GM19324 (cell line): ENCODE data around the gene APBB1.

Experiments used
- ATAC-seq: cut with Tn5 transposase; IDR thresholded peaks from one replicate; pipeline ENCODE4 v1.9.1; 2021; ENCODE audit warnings: mild to moderate bottlenecking, moderate library complexity; ENCODE audit not compliant: unreplicated experiment, low FRiP score

The APBB1 gene

DNA sequence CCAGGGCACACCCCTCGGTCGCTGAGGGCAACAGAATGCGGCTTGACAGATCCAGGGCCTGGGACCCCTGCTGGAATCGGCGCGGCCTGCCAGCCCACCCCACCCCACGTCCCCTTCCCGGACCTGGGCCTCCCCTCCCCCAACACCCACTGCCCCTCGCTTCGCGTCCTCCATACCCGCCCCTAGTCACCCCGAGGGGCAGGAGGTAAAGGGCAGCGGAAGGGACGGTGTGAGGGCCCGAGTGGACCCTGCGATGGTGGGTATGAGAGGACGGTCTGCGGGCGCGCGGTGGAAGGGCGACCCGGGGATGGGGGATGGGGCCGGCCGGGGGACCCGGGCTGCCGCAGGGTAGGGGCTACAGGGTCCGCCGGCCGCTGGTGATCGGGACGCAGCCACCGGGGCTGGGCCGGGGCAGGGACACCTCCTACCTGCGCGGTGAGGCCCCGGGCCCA, 311 bp downstream of the APBB1 start:
- no peak for ATAC-seq

GRCh38 chr11:6417907-6418556, 862 bp downstream of the APBB1 start:
- no peak for ATAC-seq

DNA sequence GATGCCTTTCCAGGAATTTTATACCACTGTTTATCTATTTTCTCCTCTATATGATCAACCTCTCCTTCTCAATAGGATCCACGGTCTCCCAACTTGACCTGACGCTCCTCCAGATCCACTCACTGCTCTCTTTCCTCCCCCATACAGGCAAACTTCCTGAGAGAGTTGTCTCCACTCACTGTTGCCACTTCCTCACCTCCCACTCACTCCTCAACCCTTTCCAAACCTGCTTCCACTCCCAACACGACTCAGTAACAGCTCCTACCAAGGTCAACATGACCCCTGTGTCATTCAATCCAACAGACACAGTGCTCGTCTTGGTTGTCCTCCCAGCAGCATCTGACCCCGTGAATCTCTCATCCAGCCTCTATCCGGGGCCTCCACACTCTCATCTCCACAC, 3.1 kb downstream of the APBB1 start:
- no peak for ATAC-seq

- ATAC-seq = no peak
These were observed 4.0 kb downstream of the APBB1 start for GRCh38 chr11:6414874-6415328.

DNA sequence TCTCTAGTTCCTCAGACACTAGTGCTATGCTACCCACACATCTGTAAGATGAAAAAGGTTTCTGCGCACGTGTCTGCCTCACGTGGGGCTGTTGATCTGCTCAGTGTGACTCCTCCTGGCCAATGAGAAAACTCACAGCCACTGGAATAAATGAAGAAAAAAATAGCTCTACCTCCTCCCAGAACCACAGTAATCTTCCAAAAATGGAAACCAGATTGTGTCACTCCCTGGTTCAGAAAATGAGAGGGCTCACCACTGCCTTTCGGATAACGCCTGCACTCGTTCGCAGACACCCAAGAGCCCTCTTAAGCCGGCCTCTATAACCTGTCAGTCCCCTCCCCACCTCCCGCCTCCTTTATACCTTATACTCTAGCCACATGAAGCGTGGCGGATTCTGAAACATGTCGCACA, 5.1 kb downstream of the APBB1 start:
- ATAC-seq = no peak

DNA sequence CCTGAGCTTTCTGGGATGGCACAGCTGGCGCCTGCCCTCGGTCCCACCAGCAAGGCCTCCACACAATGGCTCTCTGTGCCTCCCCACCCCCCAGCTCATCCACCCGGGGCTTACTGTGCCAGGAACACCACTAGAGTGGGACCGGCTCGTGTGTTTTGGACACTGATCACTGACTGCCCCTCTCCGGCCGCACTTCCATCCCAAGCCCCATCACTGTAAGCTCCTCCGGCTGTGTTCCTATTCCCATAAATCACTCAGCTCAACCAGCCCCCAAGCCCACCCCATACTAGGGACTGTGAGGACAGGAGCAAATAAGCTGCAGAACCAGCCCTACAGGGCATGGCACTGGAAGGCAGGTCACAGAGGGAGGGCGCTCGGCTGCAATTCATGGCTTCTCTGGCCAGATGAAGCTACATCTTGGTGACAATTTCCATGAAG, 7.3 kb downstream of the APBB1 start:
- ATAC-seq = no peak

GRCh38 chr11:6410695-6411430, 8.0 kb downstream of the APBB1 start:
- no peak for ATAC-seq

GRCh38 chr11:6406370-6406769, 12.5 kb downstream of the APBB1 start:
- ATAC-seq = no peak

GRCh38 chr11:6405846-6406245, 13.0 kb downstream of the APBB1 start:
- ATAC-seq = no peak

DNA sequence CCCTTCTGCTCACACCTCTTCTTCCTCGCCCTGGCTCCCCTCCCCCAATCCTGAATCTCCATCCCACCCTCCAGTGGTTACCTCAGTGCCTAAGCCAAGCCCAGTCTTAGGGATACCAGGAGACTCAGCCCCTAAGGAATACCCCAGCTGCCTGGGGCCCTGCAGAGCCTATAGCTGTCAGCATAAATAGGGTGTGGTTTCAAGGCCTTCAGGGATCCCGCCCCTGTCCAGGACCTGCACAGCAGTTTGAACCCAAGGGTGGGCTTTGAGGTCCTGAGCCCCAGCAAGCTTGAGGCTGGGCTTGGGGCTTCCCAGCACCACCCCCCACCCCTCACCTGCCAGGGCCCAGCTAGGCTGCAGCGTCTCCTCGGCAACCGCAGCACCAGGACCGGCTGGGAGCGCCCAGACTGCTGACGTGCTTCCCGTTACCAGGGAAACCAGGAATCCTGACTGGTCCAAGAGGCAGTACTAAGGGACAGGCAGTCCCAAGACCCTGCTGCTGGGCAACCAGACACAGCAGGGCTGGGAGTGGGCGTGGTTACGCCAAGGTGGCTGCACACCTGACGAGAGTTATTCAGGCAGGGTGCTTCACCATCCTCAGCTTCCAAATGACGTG, 13.7 kb downstream of the APBB1 start:
- ATAC-seq = no peak

GRCh38 chr11:6404342-6405051, 14.4 kb downstream of the APBB1 start:
- ATAC-seq = no peak

- ATAC-seq = no peak
These were observed 15.4 kb downstream of the APBB1 start for GRCh38 chr11:6403539-6403938.

GRCh38 chr11:6402561-6402981, 16.3 kb downstream of the APBB1 start:
- peak; percentile 70 for ATAC-seq

DNA sequence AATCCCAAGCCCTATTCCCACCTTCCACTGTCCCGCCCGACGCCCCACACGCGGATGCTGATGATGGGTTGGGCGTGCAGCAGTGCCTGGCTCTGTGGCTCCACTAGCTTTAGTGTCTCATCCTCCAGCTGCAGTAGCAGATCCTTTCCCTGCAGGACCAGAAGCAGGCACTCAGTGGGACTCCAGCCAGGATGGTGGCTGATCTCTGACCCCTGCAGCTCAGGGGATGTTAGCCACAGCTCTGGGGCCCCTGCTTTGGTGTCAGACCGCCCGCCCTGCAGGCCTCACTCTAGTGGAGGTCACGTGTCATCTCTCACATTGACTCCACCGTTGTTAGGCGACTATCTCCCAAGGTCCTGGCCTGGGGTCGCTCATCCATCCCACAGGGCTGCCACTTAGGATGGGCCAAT, 16.8 kb downstream of the APBB1 start:
- ATAC-seq = peak; percentile 13

GRCh38 chr11:6401464-6401863, 17.4 kb downstream of the APBB1 start:
- ATAC-seq = no peak

GRCh38 chr11:6400431-6401345, 18.2 kb downstream of the APBB1 start:
- no peak for ATAC-seq

DNA sequence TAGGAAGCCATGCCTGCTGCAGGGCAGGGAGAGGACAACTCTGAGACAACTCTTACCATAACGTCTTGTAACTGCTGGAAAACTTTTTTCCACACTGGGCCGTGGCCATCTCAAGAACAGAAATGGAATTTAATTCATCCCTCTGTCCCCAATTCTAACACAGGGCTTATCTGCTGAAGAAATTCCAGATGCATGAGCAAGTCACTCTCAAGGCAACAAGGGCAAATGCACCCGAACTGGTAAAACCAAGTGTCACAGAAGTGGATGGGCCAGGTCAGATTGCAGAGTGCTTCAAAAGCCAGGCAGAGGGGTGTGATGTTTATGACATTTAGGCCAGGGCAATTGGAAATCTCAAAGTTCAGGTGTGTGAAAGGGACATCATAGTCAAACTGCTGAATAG, 21.3 kb downstream of the APBB1 start:
- ATAC-seq = no peak

- no peak for ATAC-seq
These were observed 21.7 kb downstream of the APBB1 start for GRCh38 chr11:6397156-6397555.

DNA sequence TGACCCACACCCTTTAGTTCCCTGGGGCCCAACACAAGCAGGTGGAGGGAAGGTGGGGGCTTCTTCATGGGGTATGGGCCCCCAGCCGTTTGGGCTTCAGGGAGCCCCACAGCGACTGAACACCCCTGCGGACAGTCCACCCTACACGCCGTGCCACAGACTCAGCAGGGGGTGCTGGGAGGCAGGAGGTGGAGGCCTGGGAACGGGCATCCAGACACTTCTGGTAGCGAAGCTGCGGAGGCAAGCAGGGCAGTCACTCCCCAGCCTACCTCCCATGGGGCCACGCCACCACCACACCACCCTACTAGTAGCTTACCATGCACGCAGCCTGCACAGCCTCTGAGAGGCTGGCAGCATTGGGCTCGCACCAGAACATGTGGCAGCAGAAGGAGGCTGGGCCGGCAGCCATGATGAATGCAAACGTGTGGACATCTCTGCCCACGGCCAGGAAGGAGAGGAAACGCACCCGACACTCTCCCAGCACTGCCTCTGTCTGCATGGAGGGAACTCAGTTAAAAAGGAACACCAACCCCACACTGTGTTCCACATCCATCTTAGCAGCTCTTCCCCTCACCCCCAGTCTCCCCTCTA, 23.3 kb downstream of the APBB1 start:
- no peak for ATAC-seq
